Body of pancreas (tissue), 4 donors: ENCODE measurements around the gene RAB30.

Experiments used
- POLR2A ChIP-seq, 3 donors: fragments of 450-650 bp; IDR thresholded peaks; one replicate each; pipeline ENCODE4 v1.6.1; 2016; ENCODE audit warnings: antibody characterized with exemption in 3 of 3, mild to moderate bottlenecking in 2 of 3
- TF ChIP-seq, protein P1 (sequence below), 7 experiments: fragments of 450-650 bp in 4 of 7; fragments of 200-600 bp in 3 of 7; sonication (generic) in 3 of 7; IDR thresholded peaks; one replicate each; pipeline ENCODE4 v1.5.1; 2016 to 2019; ENCODE audit warnings: antibody characterized with exemption in 7 of 7

DNA sequence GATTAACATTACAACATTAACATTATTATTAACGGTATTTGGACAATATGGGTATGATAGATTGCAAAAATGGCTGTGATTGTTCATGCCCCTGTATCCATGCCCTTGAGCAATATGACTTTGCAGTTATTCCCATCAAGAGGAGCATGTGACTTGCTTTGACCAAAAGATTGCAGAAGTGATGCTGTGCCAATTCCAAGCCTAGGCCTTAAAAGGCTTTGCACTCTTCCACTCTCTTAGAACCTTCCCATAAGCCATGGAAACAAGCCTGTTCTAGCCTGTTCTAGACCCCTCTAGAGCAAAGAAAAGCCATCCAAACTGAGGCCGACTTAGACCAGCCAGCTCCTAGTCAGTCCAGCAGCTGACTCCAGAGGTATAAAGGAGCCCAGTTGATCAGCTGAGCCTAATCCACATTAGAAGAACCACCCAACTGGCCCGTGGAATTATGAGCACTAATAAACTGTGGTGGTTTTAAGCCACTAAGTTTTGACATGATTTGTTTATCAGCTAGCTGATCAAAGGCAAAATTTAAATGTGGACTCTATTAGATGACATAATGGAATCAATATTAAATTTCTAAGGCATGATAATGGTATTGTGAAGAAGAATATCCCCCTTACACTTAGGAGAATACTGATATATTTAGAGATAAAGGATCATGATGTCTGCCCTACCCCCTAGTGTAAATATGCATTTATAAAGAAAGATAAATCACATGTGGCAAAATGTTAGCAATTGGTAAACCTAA is 28.6 kb downstream of the RAB30 start:
- TF ChIP-seq, protein P1, sequence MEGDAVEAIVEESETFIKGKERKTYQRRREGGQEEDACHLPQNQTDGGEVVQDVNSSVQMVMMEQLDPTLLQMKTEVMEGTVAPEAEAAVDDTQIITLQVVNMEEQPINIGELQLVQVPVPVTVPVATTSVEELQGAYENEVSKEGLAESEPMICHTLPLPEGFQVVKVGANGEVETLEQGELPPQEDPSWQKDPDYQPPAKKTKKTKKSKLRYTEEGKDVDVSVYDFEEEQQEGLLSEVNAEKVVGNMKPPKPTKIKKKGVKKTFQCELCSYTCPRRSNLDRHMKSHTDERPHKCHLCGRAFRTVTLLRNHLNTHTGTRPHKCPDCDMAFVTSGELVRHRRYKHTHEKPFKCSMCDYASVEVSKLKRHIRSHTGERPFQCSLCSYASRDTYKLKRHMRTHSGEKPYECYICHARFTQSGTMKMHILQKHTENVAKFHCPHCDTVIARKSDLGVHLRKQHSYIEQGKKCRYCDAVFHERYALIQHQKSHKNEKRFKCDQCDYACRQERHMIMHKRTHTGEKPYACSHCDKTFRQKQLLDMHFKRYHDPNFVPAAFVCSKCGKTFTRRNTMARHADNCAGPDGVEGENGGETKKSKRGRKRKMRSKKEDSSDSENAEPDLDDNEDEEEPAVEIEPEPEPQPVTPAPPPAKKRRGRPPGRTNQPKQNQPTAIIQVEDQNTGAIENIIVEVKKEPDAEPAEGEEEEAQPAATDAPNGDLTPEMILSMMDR (IDR thresholded peaks at IDR 0.05), result no peak
- TF ChIP-seq POLR2A (IDR thresholded peaks at IDR 0.05), result no peak
